K562 (cell line): Measurements from ENCODE around the gene COL20A1. TPM values are rescaled to one million over a fixed set of nuclear protein-coding genes. Genes with fewer than 3 reads are reported as not detected.

Experiments used
- ATAC-seq: fragments of 200-7000 bp; cut with Tn5 transposase; 3 replicates; pipeline ENCODE4 v1.9.1; 2020; ENCODE audit warnings: moderate library complexity
- BruUV-seq: library from RNA; stranded (reverse); fragments of 400-500 nt; replicated peaks from 2 replicates; lab custom pipeline; 2021; lab: Mats Ljungman, UMichigan
- CTCF ChIA-PET: fragments of 300-600 bp; formaldehyde crosslinking; extraction: SDS; loops from one replicate; lab custom pipeline; 2021; ENCODE audit warnings: low intra/inter-chr PET ratio; lab: Yijun Ruan, JAX
- POLR2A ChIA-PET: fragments of 300-600, 350-650 bp; sonication (Branson Sonifier 250); formaldehyde crosslinking; extraction: SDS; loops from one replicate; lab custom pipeline; 2021; ENCODE audit warnings: antibody characterized with exemption, inconsistent platforms; lab: Yijun Ruan, JAX
- DNase-seq, 4 experiments: peaks; one replicate each; pipeline versions ENCODE4 v3.0.0 to v3.0.0-alpha.2; 2011 to 2018; ENCODE audit warnings: low spot score in 3 of 4, mixed read lengths in 3 of 4; ENCODE audit errors: extremely low read depth in 1 of 4
- FAIRE-seq: peaks from 2 replicates; lab custom pipeline; 2011; peaks lifted over from hg19 to GRCh38; lab: Jason Lieb, UNC
- H2AFZ ChIP-seq: 2 replicates; pipeline ENCODE4 v1.6.0; 2011; ENCODE audit warnings: low read depth, low read length, control low read depth, inconsistent platforms
- H3K27ac ChIP-seq: fragments of 200-600 bp; 3 replicates; pipeline ENCODE4 v1.8.0; 2011; ENCODE audit warnings: low read depth, mild to moderate bottlenecking, control low read depth, inconsistent platforms, low read length, moderate library complexity, mixed read lengths; ENCODE audit errors: extremely low read depth
- H3K27me3 ChIP-seq, 2 experiments: fragments of 300-600 bp in 1 of 2; 2 replicates in 1 of 2; 3 replicates in 1 of 2; pipeline versions ENCODE4 v1.6.0 to v1.8.0; 2011; ENCODE audit warnings: inconsistent platforms in 2 of 2, low read length in 2 of 2, mild to moderate bottlenecking in 1 of 2, mixed read lengths in 1 of 2, moderate library complexity in 1 of 2; ENCODE audit not compliant: control insufficient read depth in 2 of 2, insufficient read depth in 2 of 2
- H3K36me3 ChIP-seq: fragments of 300-600 bp; 3 replicates; pipeline ENCODE4 v1.8.0; 2011; ENCODE audit warnings: mild to moderate bottlenecking, low read length, inconsistent platforms; ENCODE audit not compliant: control insufficient read depth, insufficient read depth
- H3K4me1 ChIP-seq, 2 experiments: fragments of 200-600 bp in 1 of 2; replicated peaks in 1 of 2; 2 replicates in 1 of 2; 3 replicates in 1 of 2; pipeline versions ENCODE4 v1.5.1 to v1.8.0; 2011; ENCODE audit warnings: inconsistent platforms in 2 of 2, low read length in 2 of 2, mild to moderate bottlenecking in 1 of 2, mixed read lengths in 1 of 2, moderate library complexity in 1 of 2; ENCODE audit not compliant: control insufficient read depth in 2 of 2, insufficient read depth in 2 of 2
- H3K4me2 ChIP-seq: 2 replicates; pipeline ENCODE4 v1.6.1; 2011; ENCODE audit warnings: low read length, control low read depth, inconsistent platforms, mixed read lengths; ENCODE audit not compliant: insufficient read depth
- H3K4me3 ChIP-seq: fragments of 200-600 bp; sonication (generic), shearing (Covaris generic); 2 replicates; pipeline ENCODE4 v1.5.1; 2016; ENCODE audit warnings: control low read depth, inconsistent platforms
- H3K79me2 ChIP-seq: fragments of 200-600 bp; 3 replicates; pipeline ENCODE4 v1.8.0; 2011; ENCODE audit warnings: low read length, inconsistent platforms; ENCODE audit not compliant: control insufficient read depth, insufficient read depth
- H3K9ac ChIP-seq, 2 experiments: 2 replicates each; pipeline versions ENCODE4 v1.6.0 to v1.6.1; 2011; ENCODE audit warnings: low read depth in 2 of 2, low read length in 2 of 2, control low read depth in 1 of 2, inconsistent platforms in 1 of 2, mild to moderate bottlenecking in 1 of 2, mixed read lengths in 1 of 2; ENCODE audit not compliant: insufficient read depth in 1 of 2
- H3K9me1 ChIP-seq: one replicate; pipeline ENCODE4 v1.6.0; 2011; ENCODE audit warnings: inconsistent platforms, mild to moderate bottlenecking, low read length, moderate library complexity; ENCODE audit not compliant: control insufficient read depth, insufficient read depth
- H3K9me3 ChIP-seq: replicated peaks from 2 replicates; pipeline ENCODE4 v1.5.1; 2011; ENCODE audit warnings: low read depth, low read length, inconsistent platforms; ENCODE audit not compliant: control insufficient read depth, insufficient read depth
- H4K20me1 ChIP-seq: replicated peaks from 2 replicates; pipeline ENCODE4 v1.6.1; 2011; ENCODE audit warnings: low read length, inconsistent platforms, mixed read lengths; ENCODE audit not compliant: control insufficient read depth, insufficient read depth
- GATAD2A ChIP-seq: fragments of 450-650 bp; IDR thresholded peaks from 2 replicates; pipeline ENCODE4 v1.6.1; 2017
- NR2F6 ChIP-seq: fragments of 450-650 bp; formaldehyde crosslinking; IDR thresholded peaks from 2 replicates; pipeline ENCODE4 v1.4.0; 2020; ENCODE audit warnings: mild to moderate bottlenecking
- PHB2 ChIP-seq: fragments of 450-650 bp; IDR thresholded peaks from 2 replicates; pipeline ENCODE4 v1.6.1; 2017; ENCODE audit warnings: low read depth
- POLR2AphosphoS5 ChIP-seq: IDR thresholded peaks from 2 replicates; pipeline ENCODE4 v1.6.1; 2011; ENCODE audit warnings: mild to moderate bottlenecking, low read depth, low read length, moderate library complexity; ENCODE audit not compliant: control insufficient read depth, insufficient read depth
- SRF ChIP-seq, 2 experiments: fragments of 250-450, 450-650 bp in 1 of 2; sonication (Bioruptor Pico) in 1 of 2; sonication (generic) in 1 of 2; formaldehyde crosslinking; IDR thresholded peaks; 2 replicates each; pipeline versions ENCODE4 v1.5.0 to v1.5.1; 2020 to 2022; ENCODE audit warnings: mild to moderate bottlenecking in 1 of 2, missing genetic modification reagents in 1 of 2
- TGIF2 ChIP-seq: sonication (generic); formaldehyde crosslinking; IDR thresholded peaks from 2 replicates; pipeline ENCODE4 v1.8.1; 2022; ENCODE audit warnings: mild to moderate bottlenecking, missing genetic modification reagents, moderate library complexity
- ZBTB17 ChIP-seq: fragments of 450-650 bp; formaldehyde crosslinking; IDR thresholded peaks from 2 replicates; pipeline ENCODE4 v1.4.0; 2020; ENCODE audit warnings: mild to moderate bottlenecking
- ZNF217 ChIP-seq: sonication (generic); formaldehyde crosslinking; IDR thresholded peaks from 2 replicates; pipeline ENCODE4 v1.8.0; 2022; ENCODE audit warnings: mild to moderate bottlenecking, missing genetic modification reagents
- ZNF707 ChIP-seq: fragments of 250-450 bp; sonication (Bioruptor Pico); conservative IDR thresholded peaks from 2 replicates; pipeline ENCODE4 v1.8.0; 2022; ENCODE audit warnings: inconsistent platforms, mild to moderate bottlenecking, moderate library complexity
- WGBS: fragments of 100-300 bp; shearing (Covaris generic); methylation state at CpG from one replicate; pipeline ENCODE4 v1.1.6; 2016; ENCODE audit warnings: low coverage, mixed read lengths; ENCODE audit not compliant: insufficient coverage; ENCODE audit errors: missing lambda C conversion rate; 5-methylcytosine and 5-hydroxymethylcytosine counted together
- in situ Hi-C: fragments of 300-500 bp; cut with MboI; formaldehyde crosslinking; loops from 4 replicates; pipeline ENCODE4 v1.15.0; 2018; ENCODE audit warnings: inconsistent platforms, mixed read lengths
- intact Hi-C: fragments of 100-400 bp; cut with micrococcal nuclease; formaldehyde crosslinking; loops from 2 replicates; pipeline ENCODE4 v1.14.2; 2022
- polyA plus RNA-seq, 8 experiments: library from polyadenylated mRNA; depleted of rRNA in 4 of 8; stranded (reverse) in 5 of 8; unstranded in 3 of 8; fragments of >200 nt; fragmentation: Nextera tagmentation in 2 of 8; fragmentation: Illumina TruSeq in 1 of 8; extraction: Ambion mirVana in 2 of 8; extraction: Trizol in 1 of 8; gene quantifications; 2 replicates each; pipeline versions ENCODE4 v1.2.1 to v1.2.3, GENCODE V29; 2011 to 2014; ENCODE audit warnings: inconsistent platforms in 1 of 8, missing spikeins in 1 of 8
- total RNA-seq, 7 experiments: library from RNA; depleted of rRNA in 6 of 7; stranded (reverse); fragments of >200 nt in 6 of 7; fragmentation: Illumina TruSeq in 2 of 7; extraction: Trizol in 2 of 7; gene quantifications; 2 replicates each; pipeline versions ENCODE4 v1.2.1 to v1.2.3, GENCODE V29; 2011 to 2021; ENCODE audit warnings: low replicate concordance in 1 of 7
- TF ChIP-seq, protein P1 (sequence below): fragments of 450-650 bp; IDR thresholded peaks from 2 replicates; pipeline ENCODE4 v1.6.1; 2017; ENCODE audit warnings: antibody characterized with exemption, mild to moderate bottlenecking
- TF ChIP-seq, protein P2 (sequence below): fragments of 150-350 bp; IDR thresholded peaks from 2 replicates; pipeline ENCODE4 v1.6.1; 2014; ENCODE audit warnings: low read depth, mild to moderate bottlenecking, low read length, borderline replicate concordance
- TF ChIP-seq, protein P3 (sequence below): fragments of 200-800 bp; sonication (Bioruptor generic); IDR thresholded peaks from 2 replicates; pipeline ENCODE4 v1.6.1; 2017; ENCODE audit warnings: missing genetic modification characterization, missing compliant biosample characterization
- TF ChIP-seq, protein P4 (sequence below): sonication (generic); formaldehyde crosslinking; IDR thresholded peaks from 2 replicates; pipeline ENCODE4 v1.8.0; 2023; ENCODE audit warnings: mild to moderate bottlenecking, missing genetic modification reagents

The COL20A1 gene
- total and polyA plus RNA-seq, 9 of the 15 experiments (the other 6 are each of a cell fraction or from before 2014, with no cell fraction given): not detected

DNA sequence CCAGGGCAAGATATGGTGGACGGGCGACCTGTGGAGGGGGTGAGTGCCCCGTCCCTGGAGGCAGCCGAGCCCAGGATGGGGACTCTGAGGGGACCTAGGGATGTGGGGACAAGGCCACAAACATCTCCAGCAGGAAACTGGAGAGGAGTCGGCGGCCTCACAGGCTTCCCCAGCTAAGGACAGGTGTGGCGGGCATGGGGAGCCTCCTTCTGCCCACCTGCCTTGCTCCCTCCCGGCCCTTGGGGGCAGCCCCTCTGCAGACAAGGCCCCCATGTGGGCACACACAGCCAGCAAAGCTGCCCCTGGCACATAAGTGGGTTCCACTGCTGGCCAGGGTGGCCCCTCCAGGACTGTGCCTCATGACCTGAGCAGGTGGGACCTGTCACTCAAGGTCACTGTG, 63.5 kb downstream of the COL20A1 start:
- Histone ChIP-seq H3K36me3 (no peaks in the 10 kb centered on the region), H3K4me3 (no peak overlapping the region), H3K79me2 (no peaks in the 10 kb centered on the region), H3K9me1 (no peaks in the 10 kb centered on the region), H3K4me2 (no peak overlapping the region), H3K27me3 (peaks cover 0 to 13% of the 10 kb centered on the region in 2 experiments; a peak in 3 of 5 replicates), H4K20me1 (no peaks in the 10 kb centered on the region), H3K4me1 (peaks cover 0 to 10% of the 10 kb centered on the region in 2 experiments; a peak in 2 of 5 replicates), H3K27ac (no peak overlapping the region), H3K9ac (no peak overlapping the region), H2AFZ (no peak overlapping the region), H3K9me3 (no peaks in the 10 kb centered on the region)
- ChIA-PET POLR2A (no interaction called here), CTCF (no interaction called here)
- in situ Hi-C loops: no loop called here
- 4% methylated on average over 7 of the region's 8 CpGs for WGBS
- no peak for DNase-seq
- no TSS peak for BruUV-seq
- no peak for ATAC-seq
- no peak for FAIRE-seq
- intact Hi-C loops: no loop called here
- no peak for TF ChIP-seq SRF (CRISPR knock-in tag; IDR thresholded peaks at IDR 0.05)
- no peak for TF ChIP-seq GATAD2A
- TF ChIP-seq, protein P1, sequence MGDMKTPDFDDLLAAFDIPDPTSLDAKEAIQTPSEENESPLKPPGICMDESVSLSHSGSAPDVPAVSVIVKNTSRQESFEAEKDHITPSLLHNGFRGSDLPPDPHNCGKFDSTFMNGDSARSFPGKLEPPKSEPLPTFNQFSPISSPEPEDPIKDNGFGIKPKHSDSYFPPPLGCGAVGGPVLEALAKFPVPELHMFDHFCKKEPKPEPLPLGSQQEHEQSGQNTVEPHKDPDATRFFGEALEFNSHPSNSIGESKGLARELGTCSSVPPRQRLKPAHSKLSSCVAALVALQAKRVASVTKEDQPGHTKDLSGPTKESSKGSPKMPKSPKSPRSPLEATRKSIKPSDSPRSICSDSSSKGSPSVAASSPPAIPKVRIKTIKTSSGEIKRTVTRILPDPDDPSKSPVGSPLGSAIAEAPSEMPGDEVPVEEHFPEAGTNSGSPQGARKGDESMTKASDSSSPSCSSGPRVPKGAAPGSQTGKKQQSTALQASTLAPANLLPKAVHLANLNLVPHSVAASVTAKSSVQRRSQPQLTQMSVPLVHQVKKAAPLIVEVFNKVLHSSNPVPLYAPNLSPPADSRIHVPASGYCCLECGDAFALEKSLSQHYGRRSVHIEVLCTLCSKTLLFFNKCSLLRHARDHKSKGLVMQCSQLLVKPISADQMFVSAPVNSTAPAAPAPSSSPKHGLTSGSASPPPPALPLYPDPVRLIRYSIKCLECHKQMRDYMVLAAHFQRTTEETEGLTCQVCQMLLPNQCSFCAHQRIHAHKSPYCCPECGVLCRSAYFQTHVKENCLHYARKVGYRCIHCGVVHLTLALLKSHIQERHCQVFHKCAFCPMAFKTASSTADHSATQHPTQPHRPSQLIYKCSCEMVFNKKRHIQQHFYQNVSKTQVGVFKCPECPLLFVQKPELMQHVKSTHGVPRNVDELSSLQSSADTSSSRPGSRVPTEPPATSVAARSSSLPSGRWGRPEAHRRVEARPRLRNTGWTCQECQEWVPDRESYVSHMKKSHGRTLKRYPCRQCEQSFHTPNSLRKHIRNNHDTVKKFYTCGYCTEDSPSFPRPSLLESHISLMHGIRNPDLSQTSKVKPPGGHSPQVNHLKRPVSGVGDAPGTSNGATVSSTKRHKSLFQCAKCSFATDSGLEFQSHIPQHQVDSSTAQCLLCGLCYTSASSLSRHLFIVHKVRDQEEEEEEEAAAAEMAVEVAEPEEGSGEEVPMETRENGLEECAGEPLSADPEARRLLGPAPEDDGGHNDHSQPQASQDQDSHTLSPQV: no peak
- no peak for TF ChIP-seq POLR2AphosphoS5
- no peak for TF ChIP-seq ZNF217
- TF ChIP-seq, protein P2, sequence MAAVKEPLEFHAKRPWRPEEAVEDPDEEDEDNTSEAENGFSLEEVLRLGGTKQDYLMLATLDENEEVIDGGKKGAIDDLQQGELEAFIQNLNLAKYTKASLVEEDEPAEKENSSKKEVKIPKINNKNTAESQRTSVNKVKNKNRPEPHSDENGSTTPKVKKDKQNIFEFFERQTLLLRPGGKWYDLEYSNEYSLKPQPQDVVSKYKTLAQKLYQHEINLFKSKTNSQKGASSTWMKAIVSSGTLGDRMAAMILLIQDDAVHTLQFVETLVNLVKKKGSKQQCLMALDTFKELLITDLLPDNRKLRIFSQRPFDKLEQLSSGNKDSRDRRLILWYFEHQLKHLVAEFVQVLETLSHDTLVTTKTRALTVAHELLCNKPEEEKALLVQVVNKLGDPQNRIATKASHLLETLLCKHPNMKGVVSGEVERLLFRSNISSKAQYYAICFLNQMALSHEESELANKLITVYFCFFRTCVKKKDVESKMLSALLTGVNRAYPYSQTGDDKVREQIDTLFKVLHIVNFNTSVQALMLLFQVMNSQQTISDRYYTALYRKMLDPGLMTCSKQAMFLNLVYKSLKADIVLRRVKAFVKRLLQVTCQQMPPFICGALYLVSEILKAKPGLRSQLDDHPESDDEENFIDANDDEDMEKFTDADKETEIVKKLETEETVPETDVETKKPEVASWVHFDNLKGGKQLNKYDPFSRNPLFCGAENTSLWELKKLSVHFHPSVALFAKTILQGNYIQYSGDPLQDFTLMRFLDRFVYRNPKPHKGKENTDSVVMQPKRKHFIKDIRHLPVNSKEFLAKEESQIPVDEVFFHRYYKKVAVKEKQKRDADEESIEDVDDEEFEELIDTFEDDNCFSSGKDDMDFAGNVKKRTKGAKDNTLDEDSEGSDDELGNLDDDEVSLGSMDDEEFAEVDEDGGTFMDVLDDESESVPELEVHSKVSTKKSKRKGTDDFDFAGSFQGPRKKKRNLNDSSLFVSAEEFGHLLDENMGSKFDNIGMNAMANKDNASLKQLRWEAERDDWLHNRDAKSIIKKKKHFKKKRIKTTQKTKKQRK: no peak
- no peak for TF ChIP-seq ZNF707
- no peak for TF ChIP-seq ZBTB17
- no peak for TF ChIP-seq TGIF2 (CRISPR knock-in tag)
- TF ChIP-seq PHB2: no peak
- no peak for TF ChIP-seq NR2F6 (CRISPR knock-in tag)
- TF ChIP-seq, protein P3, sequence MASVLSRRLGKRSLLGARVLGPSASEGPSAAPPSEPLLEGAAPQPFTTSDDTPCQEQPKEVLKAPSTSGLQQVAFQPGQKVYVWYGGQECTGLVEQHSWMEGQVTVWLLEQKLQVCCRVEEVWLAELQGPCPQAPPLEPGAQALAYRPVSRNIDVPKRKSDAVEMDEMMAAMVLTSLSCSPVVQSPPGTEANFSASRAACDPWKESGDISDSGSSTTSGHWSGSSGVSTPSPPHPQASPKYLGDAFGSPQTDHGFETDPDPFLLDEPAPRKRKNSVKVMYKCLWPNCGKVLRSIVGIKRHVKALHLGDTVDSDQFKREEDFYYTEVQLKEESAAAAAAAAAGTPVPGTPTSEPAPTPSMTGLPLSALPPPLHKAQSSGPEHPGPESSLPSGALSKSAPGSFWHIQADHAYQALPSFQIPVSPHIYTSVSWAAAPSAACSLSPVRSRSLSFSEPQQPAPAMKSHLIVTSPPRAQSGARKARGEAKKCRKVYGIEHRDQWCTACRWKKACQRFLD: no peak
- TF ChIP-seq, protein P4, sequence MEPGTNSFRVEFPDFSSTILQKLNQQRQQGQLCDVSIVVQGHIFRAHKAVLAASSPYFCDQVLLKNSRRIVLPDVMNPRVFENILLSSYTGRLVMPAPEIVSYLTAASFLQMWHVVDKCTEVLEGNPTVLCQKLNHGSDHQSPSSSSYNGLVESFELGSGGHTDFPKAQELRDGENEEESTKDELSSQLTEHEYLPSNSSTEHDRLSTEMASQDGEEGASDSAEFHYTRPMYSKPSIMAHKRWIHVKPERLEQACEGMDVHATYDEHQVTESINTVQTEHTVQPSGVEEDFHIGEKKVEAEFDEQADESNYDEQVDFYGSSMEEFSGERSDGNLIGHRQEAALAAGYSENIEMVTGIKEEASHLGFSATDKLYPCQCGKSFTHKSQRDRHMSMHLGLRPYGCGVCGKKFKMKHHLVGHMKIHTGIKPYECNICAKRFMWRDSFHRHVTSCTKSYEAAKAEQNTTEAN (CRISPR knock-in tag): no peak
